H1 (cell line): ENCODE data around the gene NMUR1. TPM values are rescaled to one million over a fixed set of nuclear protein-coding genes. Genes with fewer than 3 reads are reported as not detected.

Experiments used
- CTCF ChIA-PET: fragments of 300-600 bp; sonication (Branson Sonifier 250); formaldehyde crosslinking; loops from one replicate; lab custom pipeline; 2021; ENCODE audit not compliant: partially characterized antibody; lab: Charles Lee
- POLR2A ChIA-PET: fragments of 300-600 bp; sonication (Branson Sonifier 250); formaldehyde crosslinking; loops from one replicate; lab custom pipeline; 2021; ENCODE audit warnings: inconsistent platforms; ENCODE audit not compliant: partially characterized antibody; lab: Charles Lee
- DNase-seq, 2 experiments: peaks; one replicate each; pipeline versions ENCODE4 v3.0.0 to v3.0.0-alpha.2; 2010 to 2022; ENCODE audit warnings: low spot score in 2 of 2, low read depth in 1 of 2, mixed read lengths in 1 of 2
- FAIRE-seq: peaks from 2 replicates; lab custom pipeline; 2011; peaks lifted over from hg19 to GRCh38; lab: Jason Lieb, UNC
- H2AFZ ChIP-seq: 2 replicates; pipeline ENCODE4 v1.8.1; 2012; ENCODE audit warnings: low read length, inconsistent platforms
- H2AK5ac ChIP-seq: 2 replicates; pipeline ENCODE4 v1.6.1; 2013; ENCODE audit warnings: low read depth, low read length
- H2BK120ac ChIP-seq: replicated peaks from 2 replicates; pipeline ENCODE3; 2013; ENCODE audit warnings: low read depth, low read length, inconsistent platforms
- H2BK12ac ChIP-seq: 2 replicates; pipeline ENCODE4 v1.6.1; 2013; ENCODE audit warnings: low read depth, low read length
- H2BK15ac ChIP-seq: 2 replicates; pipeline ENCODE4 v1.6.1; 2013; ENCODE audit warnings: low read length
- H2BK20ac ChIP-seq: 2 replicates; pipeline ENCODE4 v1.6.1; 2013; ENCODE audit warnings: low read length
- H2BK5ac ChIP-seq: 2 replicates; pipeline ENCODE4 v1.6.1; 2013; ENCODE audit warnings: low read depth, low read length
- H3K14ac ChIP-seq: 2 replicates; pipeline ENCODE4 v1.6.1; 2013; ENCODE audit warnings: inconsistent platforms; ENCODE audit not compliant: insufficient read length
- H3K18ac ChIP-seq: 2 replicates; pipeline ENCODE4 v1.6.1; 2013; ENCODE audit warnings: low read length; ENCODE audit errors: extremely low read depth
- H3K23ac ChIP-seq: 2 replicates; pipeline ENCODE4 v1.6.1; 2013; ENCODE audit warnings: inconsistent platforms; ENCODE audit not compliant: insufficient read length
- H3K23me2 ChIP-seq: 2 replicates; pipeline ENCODE4 v1.6.1; 2013; ENCODE audit warnings: low read depth, low read length
- H3K27ac ChIP-seq: 2 replicates; pipeline ENCODE4 v1.6.1; 2011; ENCODE audit warnings: low read depth, low read length, inconsistent platforms
- H3K27me3 ChIP-seq, 4 experiments: replicated peaks in 1 of 4; 1 replicate in 1 of 4; 2 replicates in 3 of 4; pipeline versions ENCODE4 v1.6.1 to v1.8.1; 2011 to 2013; ENCODE audit warnings: low read length in 3 of 4, mild to moderate bottlenecking in 3 of 4, inconsistent platforms in 2 of 4, mixed read lengths in 2 of 4, moderate library complexity in 1 of 4; ENCODE audit not compliant: control insufficient read depth in 3 of 4, insufficient read depth in 3 of 4; ENCODE audit errors: extremely low read depth in 1 of 4
- H3K36me3 ChIP-seq, 4 experiments: 2 replicates each; pipeline versions ENCODE4 v1.6.1 to v1.8.1; 2011 to 2013; ENCODE audit warnings: mild to moderate bottlenecking in 4 of 4, low read length in 3 of 4, moderate library complexity in 2 of 4, control low read depth in 1 of 4, inconsistent platforms in 1 of 4; ENCODE audit not compliant: insufficient read depth in 4 of 4, control insufficient read depth in 2 of 4
- H3K4ac ChIP-seq: replicated peaks from 2 replicates; pipeline ENCODE3; 2013; ENCODE audit warnings: low read length, low read depth, mixed read lengths, inconsistent platforms; ENCODE audit not compliant: insufficient read length
- H3K4me1 ChIP-seq, 4 experiments: replicated peaks in 1 of 4; 1 replicate in 1 of 4; 2 replicates in 3 of 4; pipeline versions ENCODE4 v1.6.1 to v1.8.1; 2011 to 2013; ENCODE audit warnings: low read length in 3 of 4, inconsistent platforms in 2 of 4, mixed read lengths in 1 of 4; ENCODE audit not compliant: insufficient read depth in 4 of 4, control insufficient read depth in 3 of 4
- H3K4me2 ChIP-seq, 2 experiments: 2 replicates each; pipeline versions ENCODE4 v1.6.1 to v1.8.1; 2011 to 2013; ENCODE audit warnings: low read depth in 2 of 2, low read length in 2 of 2, control low read depth in 1 of 2, inconsistent platforms in 1 of 2, mild to moderate bottlenecking in 1 of 2; ENCODE audit not compliant: insufficient read depth in 1 of 2
- H3K4me3 ChIP-seq, 4 experiments: fragments of 200-600, 300-600 bp in 1 of 4; sonication (generic), shearing (Covaris generic), sonication (Bioruptor Twin) in 1 of 4; 2 replicates each; pipeline versions ENCODE4 v1.5.1 to v1.8.1; 2011 to 2016; ENCODE audit warnings: low read length in 4 of 4, low read depth in 3 of 4, control low read depth in 2 of 4, inconsistent platforms in 2 of 4, mild to moderate bottlenecking in 2 of 4, mixed read lengths in 1 of 4, moderate library complexity in 1 of 4; ENCODE audit not compliant: insufficient read depth in 2 of 4; ENCODE audit errors: extremely low read depth in 1 of 4
- H3K56ac ChIP-seq: replicated peaks from 2 replicates; pipeline ENCODE3; 2013; ENCODE audit warnings: low read depth, mild to moderate bottlenecking, mixed read lengths, low read length, inconsistent platforms; ENCODE audit not compliant: insufficient read length
- H3K79me1 ChIP-seq: 2 replicates; pipeline ENCODE4 v1.6.1; 2013; ENCODE audit warnings: low read depth, low read length, control low read depth
- H3K79me2 ChIP-seq, 2 experiments: 2 replicates each; pipeline versions ENCODE4 v1.6.1 to v1.8.1; 2012 to 2013; ENCODE audit warnings: low read length in 2 of 2, mild to moderate bottlenecking in 2 of 2, inconsistent platforms in 1 of 2; ENCODE audit not compliant: insufficient read depth in 2 of 2, control insufficient read depth in 1 of 2
- H3K9ac ChIP-seq, 4 experiments: replicated peaks in 1 of 4; 1 replicate in 1 of 4; 2 replicates in 3 of 4; pipeline versions ENCODE4 v1.6.1 to v1.8.1; 2011 to 2013; ENCODE audit warnings: low read depth in 3 of 4, low read length in 3 of 4, control low read depth in 2 of 4, mild to moderate bottlenecking in 2 of 4, moderate library complexity in 2 of 4, inconsistent platforms in 1 of 4; ENCODE audit errors: extremely low read depth in 1 of 4
- H3K9me3 ChIP-seq, 2 experiments: 2 replicates each; pipeline versions ENCODE4 v1.6.1 to v1.8.1; 2012 to 2013; ENCODE audit warnings: mild to moderate bottlenecking in 2 of 2, moderate library complexity in 2 of 2, control low read depth in 1 of 2, inconsistent platforms in 1 of 2, low read depth in 1 of 2, low read length in 1 of 2, mixed read lengths in 1 of 2; ENCODE audit not compliant: insufficient read depth in 2 of 2
- H4K20me1 ChIP-seq, 2 experiments: replicated peaks in 1 of 2; 2 replicates each; pipeline versions ENCODE3 to v1.8.1; 2011 to 2013; ENCODE audit warnings: inconsistent platforms in 2 of 2, low read length in 2 of 2, mild to moderate bottlenecking in 1 of 2; ENCODE audit not compliant: insufficient read depth in 2 of 2, control insufficient read depth in 1 of 2
- H4K5ac ChIP-seq: 2 replicates; pipeline ENCODE4 v1.6.1; 2013; ENCODE audit warnings: low read length, low read depth, mixed read lengths, inconsistent platforms; ENCODE audit not compliant: insufficient read length
- H4K8ac ChIP-seq: 2 replicates; pipeline ENCODE4 v1.8.0; 2013; ENCODE audit warnings: mild to moderate bottlenecking, moderate library complexity, low read length, inconsistent platforms; ENCODE audit not compliant: insufficient read depth; ENCODE audit errors: extremely low read depth
- H4K91ac ChIP-seq: replicated peaks from 2 replicates; pipeline ENCODE3; 2013; ENCODE audit warnings: low read length, mixed read lengths, inconsistent platforms; ENCODE audit not compliant: insufficient read length
- GABPA ChIP-seq: IDR thresholded peaks from 2 replicates; pipeline ENCODE4 v1.6.1; 2011; ENCODE audit warnings: mild to moderate bottlenecking, low read length, moderate library complexity, borderline replicate concordance; ENCODE audit not compliant: insufficient read depth
- KDM1A ChIP-seq: fragments of 200-600, 300-600 bp; sonication (generic); IDR thresholded peaks from 2 replicates; pipeline ENCODE4 v1.7.1; 2016; ENCODE audit warnings: mild to moderate bottlenecking, low read length, borderline replicate concordance
- MAFK ChIP-seq: IDR thresholded peaks from 2 replicates; pipeline ENCODE4 v1.6.1; 2012; ENCODE audit warnings: low read depth, mild to moderate bottlenecking, improper control_type of control experiment, low read length
- PHF8 ChIP-seq: fragments of 200-600 bp; sonication (generic); conservative IDR thresholded peaks from 2 replicates; pipeline ENCODE4 v1.7.1; 2012; ENCODE audit warnings: low read depth, mild to moderate bottlenecking, inconsistent platforms, low read length, moderate library complexity
- RFX5 ChIP-seq: IDR thresholded peaks from 2 replicates; pipeline ENCODE4 v1.6.1; 2011; ENCODE audit warnings: low read depth, low read length, improper control_type of control experiment, borderline replicate concordance
- RXRA ChIP-seq: IDR thresholded peaks from 2 replicates; pipeline ENCODE4 v1.6.1; 2011; ENCODE audit warnings: low read depth, mild to moderate bottlenecking, low read length, moderate library complexity; ENCODE audit not compliant: insufficient read depth
- SAP30 ChIP-seq: fragments of 300-600 bp; sonication (generic); IDR thresholded peaks from 2 replicates; pipeline ENCODE4 v1.7.1; 2012; ENCODE audit warnings: low read length, moderate library complexity, mild to moderate bottlenecking, inconsistent platforms; ENCODE audit not compliant: insufficient read depth, insufficient replicate concordance
- TCF12 ChIP-seq: IDR thresholded peaks from 2 replicates; pipeline ENCODE4 v1.6.1; 2011; ENCODE audit warnings: low read depth, mild to moderate bottlenecking, low read length
- WGBS, 2 experiments: shearing (Covaris generic) in 1 of 2; methylation state at CpG; one replicate each; pipeline versions ENCODE4 v1.1.6 to v1.1.7; 2013 to 2015; ENCODE audit warnings: low lambda C conversion rate in 2 of 2, mixed read lengths in 2 of 2, inconsistent platforms in 1 of 2, low coverage in 1 of 2, missing lambda C conversion rate in 1 of 2; ENCODE audit not compliant: insufficient replicate concordance in 2 of 2, insufficient coverage in 1 of 2, insufficient read length in 1 of 2; ENCODE audit errors: extremely low coverage in 1 of 2, missing lambda C conversion rate in 1 of 2; 5-methylcytosine and 5-hydroxymethylcytosine counted together
- polyA plus RNA-seq, 7 experiments: library from polyadenylated mRNA; depleted of rRNA in 3 of 7; stranded (reverse) in 5 of 7; unstranded in 2 of 7; fragments of >200 nt in 5 of 7; fragments of 200-250 nt in 2 of 7; gene quantifications; 1 replicate in 5 of 7; 2 replicates in 1 of 7; 4 replicates in 1 of 7; pipeline versions ENCODE4 v1.2.1 to v1.2.3, GENCODE V29; 2011 to 2013; ENCODE audit warnings: missing spikeins in 2 of 7, mixed read lengths in 2 of 7
- total RNA-seq: library from RNA; stranded (reverse); fragmentation: NEBNext Ultra II Directional; extraction: Animal tissue kit (Norgen Biotek cat#: 25700); gene quantifications from 2 replicates; pipeline ENCODE4 v1.2.1, GENCODE V29; 2021
- TF ChIP-seq, protein P1 (sequence below): IDR thresholded peaks from 2 replicates; pipeline ENCODE4 v1.6.1; 2012; ENCODE audit warnings: low read length, inconsistent platforms

The NMUR1 gene
- total and polyA plus RNA-seq, 2 of the 8 experiments (the other 6 are each of a cell fraction or from before 2014, with no cell fraction given), result 0.56 to 1.5 TPM

DNA sequence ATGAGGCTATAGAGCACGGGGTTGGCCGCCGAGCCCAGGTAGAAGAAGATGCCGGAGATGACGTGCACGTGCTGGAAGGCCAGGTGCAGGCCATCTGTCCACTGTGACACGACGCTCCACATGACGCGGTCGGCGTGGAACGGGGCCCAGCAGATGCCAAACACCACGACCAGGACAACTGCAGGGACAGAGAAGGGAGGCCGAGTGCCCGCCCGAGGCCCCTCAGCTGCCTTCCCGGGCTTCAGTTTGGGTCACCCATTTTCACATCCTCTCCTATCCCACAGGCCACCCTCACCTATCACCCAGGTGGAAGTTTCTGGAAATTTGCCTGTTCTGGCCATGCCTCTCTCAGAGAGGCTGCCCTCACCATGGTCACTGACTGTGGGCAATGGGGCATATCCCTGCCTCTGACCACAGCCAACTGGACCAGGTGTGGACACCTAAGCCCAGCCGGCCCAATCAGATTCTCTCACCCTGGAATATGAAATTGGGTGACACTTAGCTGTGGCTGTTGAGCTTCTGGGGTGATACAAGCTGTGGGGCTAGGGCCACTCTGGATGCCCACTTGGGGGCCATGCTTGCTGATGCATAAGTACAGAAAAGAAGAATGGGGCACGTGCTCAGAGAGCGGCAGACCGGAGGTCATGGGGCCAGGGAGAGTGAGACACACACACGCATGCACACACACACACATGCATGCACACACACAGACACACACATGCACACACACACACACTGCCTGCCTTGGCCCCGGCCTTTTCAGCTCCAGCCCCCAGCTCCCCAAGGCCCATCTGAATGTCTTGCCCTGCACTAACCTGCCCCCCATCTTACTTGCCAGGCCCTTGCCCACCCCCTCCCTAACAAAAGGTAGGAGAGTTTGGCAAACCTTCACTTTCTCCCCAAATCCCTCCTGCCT lies 4.7 kb downstream of the NMUR1 start:
- Histone ChIP-seq H3K23ac (no peak overlapping the region), H3K4me3 (no peak overlapping the region), H2BK5ac (no peak overlapping the region), H3K4me2 (no peak overlapping the region), H4K8ac (peak overlapping the region; percentile 35; the same call in 1 of the 2 replicates), H3K9ac (no peak overlapping the region), H4K5ac (peak overlapping the region; percentile 29), H2BK120ac (no peak overlapping the region), H2AFZ (no peak overlapping the region), H3K27me3 (peaks cover 1 to 14% (median 11%) of the 10 kb centered on the region in 4 experiments), H4K91ac (no peak overlapping the region), H3K9me3 (no peaks in the 10 kb centered on the region), H2BK15ac (no peak overlapping the region), H3K14ac (no peak overlapping the region), H2AK5ac (no peak overlapping the region; the same call in 1 of the 2 replicates), H3K18ac (no peak overlapping the region), H3K36me3 (no peaks in the 10 kb centered on the region), H2BK12ac (no peak overlapping the region), H3K23me2 (peaks cover 3% of the 10 kb centered on the region; the same call in 1 of the 2 replicates), H3K4ac (no peak overlapping the region), H3K56ac (no peak overlapping the region), H3K4me1 (peaks cover 0 to 4% (median 2%) of the 10 kb centered on the region in 4 experiments; a peak in 1 of 7 replicates), H4K20me1 (no peaks in the 10 kb centered on the region), H3K79me1 (no peaks in the 10 kb centered on the region), H2BK20ac (no peak overlapping the region), H3K79me2 (no peaks in the 10 kb centered on the region), H3K27ac (no peak overlapping the region)
- ChIA-PET CTCF (interaction anchor here (0.8 to 2.1 kb wide), 10 partner anchors 8 to 76 kb away, joined by 3 to 21 read pairs (median 4); no protein-coding TSS in a partner anchor), POLR2A (interaction anchor here (0.5 to 1.8 kb wide), 2 partner anchors 11 to 658 kb away, joined by 3 to 6 read pairs; no protein-coding TSS in a partner anchor)
- DNase-seq (no peak), FAIRE-seq (no peak)
- 90% methylated on average over 23 of the region's 24 CpGs; no CpG with 5 or more reads in 1 of the 2 experiments for WGBS, 2 experiments
- no peak for TF ChIP-seq PHF8
- TF ChIP-seq RXRA, result no peak
- TF ChIP-seq, protein P1, sequence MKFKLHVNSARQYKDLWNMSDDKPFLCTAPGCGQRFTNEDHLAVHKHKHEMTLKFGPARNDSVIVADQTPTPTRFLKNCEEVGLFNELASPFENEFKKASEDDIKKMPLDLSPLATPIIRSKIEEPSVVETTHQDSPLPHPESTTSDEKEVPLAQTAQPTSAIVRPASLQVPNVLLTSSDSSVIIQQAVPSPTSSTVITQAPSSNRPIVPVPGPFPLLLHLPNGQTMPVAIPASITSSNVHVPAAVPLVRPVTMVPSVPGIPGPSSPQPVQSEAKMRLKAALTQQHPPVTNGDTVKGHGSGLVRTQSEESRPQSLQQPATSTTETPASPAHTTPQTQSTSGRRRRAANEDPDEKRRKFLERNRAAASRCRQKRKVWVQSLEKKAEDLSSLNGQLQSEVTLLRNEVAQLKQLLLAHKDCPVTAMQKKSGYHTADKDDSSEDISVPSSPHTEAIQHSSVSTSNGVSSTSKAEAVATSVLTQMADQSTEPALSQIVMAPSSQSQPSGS, result no peak
- no peak for TF ChIP-seq KDM1A
- no peak for TF ChIP-seq TCF12
- TF ChIP-seq RFX5, result no peak
- TF ChIP-seq SAP30, result no peak
- TF ChIP-seq GABPA, result no peak
- no peak for TF ChIP-seq MAFK
